Heart left ventricle (tissue), 13 donors: ENCODE data around the gene RUVBL2.

Experiments
- CTCF ChIP-seq, 12 donors: fragments of 200-600 bp; sonication (generic) in 4 of 12; IDR thresholded peaks; one replicate each; pipeline versions ENCODE4 v1.5.0 to v1.8.0; 2018 to 2022; ENCODE audit warnings: antibody characterized with exemption in 12 of 12, mild to moderate bottlenecking in 5 of 12
- POLR2A ChIP-seq, 2 donors: fragments of 450-650 bp; IDR thresholded peaks; one replicate each; pipeline ENCODE4 v1.6.1; 2017; ENCODE audit warnings: antibody characterized with exemption in 2 of 2, mild to moderate bottlenecking in 2 of 2, moderate library complexity in 2 of 2
- donor health status: ischemic (EF 13 %, LVEDD 7.1; RV severe dilation, severe dysfunction).
- donor health status: DM: no; HTN: yes; CAD: no.
- donor health status: DM: no; HTN: no; CAD: no.
- donor health status: ischemic (EF 25% LVEDD 6.9; RV normal size, moderate dysfunction).
- donor health status: ischemic (EF 25% LVEDD 5.7; RV mildly dilated, moderate dysfunction).
- donor health status: ischemic (EF 35%, LVEDD 5.7; RV mildly dilated, moderate dysfunction).
- donor health status: nonischemic (EF 11% LVEDD 7.7; RV severe dilation, severe dysfunction).
- donor health status: DM: yes; HTN: yes; CAD: no.
- donor health status: PGD.
- donor health status: ischemic (EF 29% LVEDD 5.4; RV normal size, mild dysfunction).
- donor health status: nonischemic (EF 23%, LVEDD 6.1; RV moderate dilation, normal function).

DNA sequence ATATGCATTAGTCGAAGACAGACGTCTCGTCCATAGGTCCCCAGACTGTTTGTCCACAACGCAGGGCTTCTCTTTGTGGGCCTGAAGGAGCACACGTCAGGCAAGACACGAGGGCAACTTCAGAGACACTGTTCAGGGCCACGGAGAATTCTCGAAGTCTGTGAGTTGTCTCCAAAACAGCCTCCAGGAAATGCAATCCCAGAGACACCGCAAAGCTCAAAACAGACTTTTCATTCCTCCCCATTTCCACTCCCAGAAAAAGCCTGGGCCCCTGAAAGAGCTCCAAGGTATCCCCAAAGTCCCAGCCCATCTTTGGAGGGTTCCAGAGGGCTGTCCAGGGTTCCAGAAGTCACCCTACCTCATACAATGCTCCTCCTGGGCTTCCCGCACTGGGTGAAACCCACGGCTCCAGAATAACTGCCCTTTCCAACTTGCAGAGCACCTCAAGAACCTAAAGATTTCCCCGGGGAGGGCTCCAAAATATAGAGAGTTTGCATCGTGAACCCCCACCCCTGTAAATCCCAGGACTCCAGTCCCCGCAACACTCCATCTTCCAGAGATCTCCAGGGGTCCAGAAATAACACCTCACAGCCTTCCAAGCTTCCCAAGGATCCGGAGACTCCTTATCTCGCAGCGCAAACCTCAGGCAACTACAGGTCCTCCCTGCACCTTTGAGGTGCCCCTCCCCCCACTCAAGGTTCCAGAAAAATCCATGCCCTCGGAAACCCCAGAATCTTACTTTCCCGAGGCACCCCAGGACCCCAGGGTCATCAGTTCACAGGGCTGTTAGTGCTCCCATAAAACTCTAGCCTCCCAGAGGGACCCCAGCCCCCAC is 29.3 kb upstream of the RUVBL2 start:
- TF ChIP-seq CTCF (IDR thresholded peaks at IDR 0.05): no peak
- no peak for TF ChIP-seq POLR2A (IDR thresholded peaks at IDR 0.05)
